Activated naive CD4-positive, alpha-beta T cell treated with Interleukin-2 at 50 U/mL for 16 hours (primary cell): ENCODE results near the gene TRABD2A.

Experiments used
- DNase-seq: peaks from one replicate; pipeline ENCODE4 v3.0.0-alpha.2; 2020

Gene TRABD2A

DNA sequence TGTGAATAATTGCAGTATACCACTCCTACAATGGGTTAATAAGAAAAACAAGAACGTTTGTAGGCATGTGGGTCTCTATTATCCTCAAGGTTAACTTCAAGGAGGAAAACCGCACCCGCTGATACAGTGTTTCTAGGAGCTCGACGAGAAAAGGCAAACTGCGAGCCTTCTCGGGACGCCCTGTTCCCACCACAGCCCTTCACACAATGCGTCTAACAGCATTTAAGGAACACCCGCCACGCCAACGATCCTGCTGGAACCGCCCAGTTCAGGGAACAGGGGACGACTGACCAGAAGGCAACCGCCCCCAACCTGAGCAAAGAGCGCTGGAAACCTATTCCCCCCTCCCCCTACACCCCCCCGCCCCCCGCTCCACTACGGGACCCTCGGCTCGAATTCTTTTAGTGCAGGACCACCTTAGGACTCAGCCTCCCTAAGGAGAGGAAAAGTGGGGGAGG lies 23.9 kb upstream of the TRABD2A start:
- peak; percentile 42 for DNase-seq

DNA sequence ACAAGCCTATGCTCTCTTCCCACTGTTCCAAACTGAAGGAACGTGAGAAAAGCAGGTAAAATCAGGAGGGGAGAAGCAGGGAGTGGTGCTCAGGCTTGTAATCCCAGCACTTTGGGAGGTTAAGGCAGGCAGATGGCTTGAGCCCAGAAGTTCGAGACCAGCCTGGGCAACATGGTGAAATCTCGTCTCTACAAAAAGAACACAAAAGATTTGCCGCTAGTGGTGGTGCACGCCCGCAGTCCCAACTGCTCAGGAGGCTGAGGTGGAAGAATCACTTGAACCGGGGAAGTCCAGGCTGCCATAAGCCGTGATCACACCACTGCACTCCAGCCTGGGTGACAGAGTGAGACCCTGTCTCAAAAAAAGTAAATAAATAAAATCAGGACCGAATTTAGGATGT lies 23.3 kb upstream of the TRABD2A start:
- DNase-seq, result no peak

DNA sequence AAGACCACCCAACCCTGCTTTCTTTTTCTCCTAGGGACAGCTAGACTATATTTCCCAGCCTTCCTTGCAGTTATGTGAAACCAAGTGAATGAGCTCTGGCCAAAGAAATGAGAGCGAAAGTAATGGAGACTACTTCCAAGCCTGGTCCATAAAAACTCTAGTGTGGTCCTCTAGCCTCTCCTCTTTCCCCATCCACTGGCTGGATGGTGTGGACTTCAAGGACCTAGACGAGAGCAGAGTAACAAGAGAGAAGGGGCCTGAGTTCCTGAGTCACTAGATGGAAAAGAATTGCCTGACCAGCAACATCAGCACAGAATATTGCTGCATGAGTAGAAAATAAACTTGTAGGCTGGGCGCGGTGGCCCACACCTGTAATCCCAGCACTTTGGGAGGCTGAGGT lies 21.6 kb upstream of the TRABD2A start:
- DNase-seq, result no peak

DNA sequence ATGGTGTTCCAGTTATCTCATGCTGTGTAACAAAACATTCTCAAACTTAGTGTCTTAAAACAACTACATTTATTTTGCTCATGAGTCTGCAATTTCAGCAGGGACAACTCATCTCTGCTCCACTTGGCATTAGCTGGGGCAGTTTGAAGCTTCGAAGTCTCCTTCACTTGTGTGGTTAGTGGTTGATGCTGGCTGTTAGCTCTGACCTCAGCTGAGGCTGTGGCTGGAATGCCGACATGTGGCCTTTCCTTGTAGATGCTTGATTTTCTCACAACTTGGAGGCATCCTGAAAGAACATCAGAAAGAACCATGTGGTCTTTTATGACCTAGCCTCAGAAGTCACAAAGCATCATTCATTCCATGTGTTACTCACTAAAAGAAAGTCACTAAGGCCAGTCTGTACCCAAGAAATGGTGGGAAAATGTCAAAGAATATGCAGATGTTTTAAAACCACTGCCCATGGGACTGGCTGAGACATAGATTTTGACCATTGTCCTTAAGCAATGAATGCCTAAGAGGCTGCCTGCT lies 20.8 kb upstream of the TRABD2A start:
- DNase-seq, result no peak

DNA sequence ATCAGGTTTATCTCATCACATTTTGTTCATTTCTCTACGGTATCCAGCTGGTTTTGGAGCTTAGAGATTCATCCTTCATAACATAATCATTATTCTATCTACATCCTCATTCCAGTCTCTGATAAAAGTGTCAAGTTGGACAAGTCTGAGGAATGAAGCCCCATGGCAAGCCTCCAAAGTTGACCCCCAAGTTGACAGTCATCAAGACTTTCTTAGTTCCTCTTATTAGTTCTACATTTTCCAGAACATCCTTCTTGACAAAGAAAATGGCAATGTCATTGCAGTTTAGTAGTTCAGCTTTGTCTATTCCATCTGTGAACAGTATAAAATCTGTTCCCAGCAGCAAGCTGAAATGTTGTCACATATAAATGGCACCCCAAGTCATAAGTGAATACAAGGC lies 20.1 kb upstream of the TRABD2A start:
- DNase-seq, result no peak

DNA sequence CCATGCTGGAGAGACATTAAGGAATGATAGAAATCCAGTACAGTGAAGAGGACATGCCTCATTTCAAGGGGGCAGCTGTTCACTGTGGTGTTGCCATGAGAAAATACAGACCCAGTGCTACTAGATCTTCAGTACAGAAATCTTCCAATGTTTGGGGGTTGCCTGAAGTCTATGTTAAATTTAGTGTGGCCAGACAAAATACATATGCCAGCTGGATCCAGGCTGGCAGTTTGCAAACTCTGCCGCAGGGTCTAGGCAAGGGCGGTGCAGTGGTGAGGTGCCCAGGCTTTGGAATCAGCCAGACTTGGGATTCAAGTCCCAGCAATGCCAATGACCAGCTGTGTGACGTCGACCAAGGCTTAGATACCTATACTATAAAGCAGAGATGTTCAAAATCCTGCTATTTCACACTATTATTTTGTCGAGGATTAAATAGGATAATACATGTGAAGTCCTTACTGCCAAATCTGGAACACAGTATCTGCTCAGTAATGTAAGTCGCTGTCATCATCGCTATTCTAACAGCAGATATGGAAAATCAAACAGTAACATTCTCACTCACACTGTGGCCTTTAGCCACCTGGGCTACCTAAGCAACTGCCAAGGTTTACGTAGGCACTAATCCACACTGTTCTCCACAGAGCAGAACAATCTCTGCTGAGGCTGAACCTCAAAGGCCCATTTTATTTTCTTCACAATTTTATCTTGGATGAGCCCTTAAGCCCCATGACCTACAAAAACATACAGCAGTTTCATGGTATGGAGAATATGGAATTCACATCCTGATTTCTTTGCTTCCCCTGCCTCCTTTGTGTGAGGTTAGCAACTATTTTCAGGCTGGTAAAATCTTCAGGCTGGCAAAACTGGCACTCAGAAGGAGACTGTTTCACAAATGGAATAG lies 18.7 kb upstream of the TRABD2A start:
- no peak for DNase-seq

DNA sequence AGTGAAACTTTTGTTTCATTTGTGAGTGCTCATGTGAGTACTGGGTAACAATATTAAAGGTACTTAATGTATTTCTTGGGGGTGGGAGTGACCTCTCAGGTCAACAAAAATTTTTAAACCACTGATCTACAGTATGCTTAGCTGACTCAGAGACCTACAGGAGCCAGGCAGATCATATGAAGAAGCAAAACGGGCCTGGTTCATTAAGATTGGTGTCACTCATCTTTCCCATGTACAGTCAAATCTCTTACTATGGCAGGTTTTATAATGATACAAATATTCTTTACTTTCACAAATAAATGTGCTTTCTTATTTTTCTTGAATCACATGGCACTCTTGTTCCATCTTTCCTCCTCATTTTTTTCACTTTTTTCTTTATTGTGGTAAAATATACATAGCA lies 16.9 kb upstream of the TRABD2A start:
- no peak for DNase-seq

DNA sequence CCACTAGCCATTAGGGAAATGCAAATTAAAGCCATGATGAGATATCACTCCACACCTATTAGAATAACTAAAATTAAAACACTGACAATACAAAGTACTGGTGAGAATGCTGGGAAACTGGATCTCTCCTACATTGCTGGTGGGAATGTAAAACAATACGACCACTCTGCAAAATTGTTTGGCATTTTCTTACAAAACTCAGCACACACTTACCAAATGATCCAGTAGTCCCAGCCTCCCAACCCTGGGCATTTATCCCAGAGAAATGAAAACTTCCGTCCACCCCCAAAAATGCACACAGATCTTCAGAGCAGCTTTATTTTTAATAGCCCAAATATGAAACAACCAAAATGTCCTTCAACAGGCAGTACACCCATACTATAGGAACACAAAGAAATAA lies 15.7 kb upstream of the TRABD2A start:
- no peak for DNase-seq

DNA sequence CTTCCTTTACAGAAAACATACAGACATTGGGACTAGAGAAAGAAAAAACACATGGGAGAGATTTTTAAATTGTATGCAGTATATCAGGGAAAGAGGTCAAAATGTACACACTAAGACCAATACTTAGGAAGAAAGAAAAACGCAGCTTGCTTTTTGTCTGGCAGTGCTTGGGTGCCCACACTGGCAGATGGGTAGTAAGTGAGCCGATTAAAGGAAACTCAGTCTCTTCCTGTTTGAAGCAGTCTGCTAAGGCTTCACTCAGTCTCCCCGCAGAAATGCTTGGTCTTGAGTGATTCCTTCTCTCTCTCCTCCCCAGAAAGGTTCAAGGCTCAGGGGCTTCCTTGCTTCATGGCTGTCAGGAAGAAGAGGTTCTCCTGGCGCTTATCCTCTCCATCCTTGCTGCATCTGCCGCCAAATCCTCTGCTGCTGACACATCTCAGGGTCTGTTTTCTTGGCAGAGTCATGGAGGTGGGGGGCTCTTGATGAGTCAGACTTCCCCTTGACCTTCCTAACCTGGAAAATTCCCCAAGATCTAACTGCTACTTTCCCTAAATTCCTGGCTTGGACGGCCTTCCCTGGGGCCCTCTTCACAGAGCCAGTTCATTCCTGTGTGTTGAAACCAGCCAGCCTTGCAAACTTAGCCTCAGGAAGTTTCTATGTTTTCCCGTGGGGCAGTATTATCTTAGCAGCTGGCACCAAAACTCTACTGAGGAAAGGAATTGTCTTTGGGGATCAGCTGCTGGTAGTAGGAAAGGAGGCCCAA lies 14.1 kb upstream of the TRABD2A start:
- no peak for DNase-seq

DNA sequence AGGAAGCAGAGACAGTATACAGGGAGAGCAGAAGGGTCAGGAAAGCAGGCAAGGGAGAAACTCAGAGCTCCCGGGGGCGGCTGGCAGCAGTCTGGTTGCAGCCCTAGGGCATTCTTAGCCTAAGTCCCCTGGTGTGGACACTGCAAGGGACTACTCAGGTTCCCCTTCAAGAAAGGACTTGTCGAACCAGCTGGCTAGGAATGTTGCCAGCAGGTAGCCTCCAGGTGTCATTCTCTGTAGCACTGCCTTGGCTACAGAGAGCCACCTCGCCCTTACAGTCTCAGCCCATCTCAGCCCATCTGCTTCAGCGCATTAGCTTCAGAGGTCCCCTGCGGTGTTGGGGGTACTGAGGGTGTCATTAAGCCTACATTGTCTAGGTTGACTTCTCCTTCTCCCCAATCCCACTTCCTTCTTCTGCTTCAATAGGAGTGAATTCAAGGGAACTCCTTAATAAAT lies 13.3 kb upstream of the TRABD2A start:
- DNase-seq, result no peak

DNA sequence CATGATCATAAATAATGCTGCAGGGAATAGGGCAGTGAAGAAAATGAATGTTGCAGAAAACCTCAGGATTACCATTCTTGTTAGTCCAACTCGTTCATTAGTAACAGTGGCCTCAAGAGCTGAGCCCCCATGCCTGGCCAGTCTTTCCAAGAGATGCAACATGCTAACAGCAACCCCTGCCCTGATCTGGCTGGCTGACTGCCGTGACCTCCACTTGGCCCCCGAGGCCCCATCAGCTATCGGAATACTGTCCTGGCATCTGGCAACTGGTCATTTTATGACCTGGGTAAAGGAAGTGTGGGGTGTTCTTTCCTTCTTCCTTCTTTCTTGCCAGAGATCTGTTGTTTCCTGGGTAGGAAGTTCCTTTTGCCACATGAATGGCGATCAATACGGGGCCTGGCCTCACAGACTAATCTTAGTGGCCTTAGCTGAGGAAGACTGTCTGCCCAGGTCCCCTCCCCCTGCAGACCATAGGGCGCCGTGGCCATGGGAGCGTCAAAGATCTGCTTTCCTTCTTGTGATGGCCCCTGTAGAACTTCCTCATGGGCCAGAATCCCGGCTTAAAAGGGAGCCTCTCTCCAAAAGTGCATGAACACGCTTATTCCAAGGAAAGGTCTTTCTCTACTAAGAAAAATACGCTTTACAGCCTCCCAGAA lies 10.6 kb upstream of the TRABD2A start:
- DNase-seq, result no peak

DNA sequence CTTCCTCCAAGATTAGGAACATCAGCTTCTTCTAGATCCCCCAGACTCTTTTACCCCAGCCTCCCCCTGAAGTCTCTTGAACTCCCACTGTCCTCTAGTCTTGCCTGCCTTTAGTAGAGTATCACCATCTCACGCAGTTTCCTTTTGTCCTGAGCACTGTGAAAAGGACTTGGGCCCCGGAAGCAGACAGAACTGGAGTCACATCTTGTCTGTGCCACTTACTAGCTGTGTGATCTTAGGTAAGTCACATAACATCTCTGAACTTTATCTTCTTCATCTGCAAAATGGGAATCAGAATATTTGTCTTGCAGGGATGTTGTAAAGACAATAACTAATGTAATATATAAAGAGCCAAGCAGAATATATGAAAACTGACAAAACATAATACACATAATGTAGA lies 8.4 kb upstream of the TRABD2A start:
- DNase-seq, result no peak

DNA sequence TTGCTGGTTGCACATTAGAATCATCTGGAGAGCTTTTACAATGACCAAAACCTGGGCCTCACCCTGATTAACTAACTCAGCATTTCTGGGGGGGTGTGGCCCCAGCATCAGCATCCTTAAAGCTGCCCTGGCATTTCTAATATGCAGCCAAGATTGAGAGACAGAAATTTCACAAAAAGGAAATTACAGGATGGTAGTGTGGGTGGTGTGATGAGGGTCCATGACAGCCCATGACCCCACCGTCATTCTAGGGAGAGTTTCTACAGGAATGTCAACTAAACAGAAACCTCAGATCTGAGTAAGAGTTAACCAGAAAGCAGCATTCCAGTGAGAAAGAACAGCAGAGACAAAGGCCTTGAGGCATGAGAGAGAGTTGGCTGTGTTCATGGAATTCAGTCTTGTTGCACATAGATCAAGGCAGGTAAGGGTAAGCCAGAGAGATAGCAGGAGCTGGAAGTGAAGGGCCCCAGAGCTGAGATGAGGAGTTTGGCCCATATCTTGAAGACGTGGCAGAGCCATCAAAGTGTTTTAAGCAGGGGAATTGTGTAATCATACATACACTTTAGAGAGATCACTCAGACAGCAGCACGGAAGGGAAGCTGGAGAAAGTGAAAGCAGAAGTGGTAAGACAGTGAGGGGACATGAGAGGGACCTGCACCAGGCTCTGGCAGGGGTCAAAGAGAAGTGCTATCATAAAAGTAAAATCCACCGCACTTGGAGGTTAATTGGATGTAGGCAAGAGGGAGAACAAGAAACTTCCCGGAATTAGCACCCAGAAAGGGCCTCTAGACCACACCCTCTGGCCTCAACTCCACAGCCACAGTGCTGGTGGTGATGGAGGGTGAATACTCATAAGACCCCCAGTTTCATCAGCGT lies 7.8 kb upstream of the TRABD2A start:
- DNase-seq, result no peak

DNA sequence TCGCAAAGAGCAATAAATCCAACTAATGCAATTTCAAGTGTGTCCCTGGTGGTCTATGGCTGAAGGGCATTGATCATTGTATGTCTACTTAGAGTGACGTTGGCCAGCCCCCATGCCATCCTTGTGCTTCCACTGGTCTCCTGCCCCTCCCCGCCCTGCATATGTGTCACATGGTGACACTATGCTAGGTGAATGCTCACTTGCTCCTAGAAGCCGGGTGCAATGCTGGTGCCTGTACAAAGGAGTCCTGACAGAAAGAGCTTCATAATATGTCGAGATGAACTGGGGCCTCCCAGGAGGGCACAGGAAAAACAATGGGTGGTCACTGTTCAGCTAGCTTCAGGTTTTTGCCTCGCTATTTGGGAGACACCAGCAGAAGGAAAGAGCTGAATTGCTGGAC lies 5.9 kb upstream of the TRABD2A start:
- DNase-seq, result no peak

DNA sequence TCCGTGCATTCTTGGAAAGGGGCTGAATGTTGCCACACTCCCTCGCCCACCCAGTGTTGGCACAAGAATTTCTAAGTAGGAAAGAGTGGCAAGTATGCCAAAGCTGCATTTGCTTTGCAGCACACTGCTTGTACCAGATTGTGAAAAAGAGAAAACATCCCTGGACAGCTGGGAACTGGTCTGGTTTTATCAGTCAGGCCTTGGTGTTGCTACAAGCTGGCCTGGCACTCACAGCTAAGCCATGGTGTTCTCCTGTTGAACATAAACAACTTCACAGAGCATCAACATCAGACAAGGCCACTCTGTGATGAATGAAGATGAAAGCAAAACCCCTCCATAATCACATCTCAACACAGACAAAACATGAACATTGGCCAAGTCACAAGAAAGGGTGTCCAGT lies 4.2 kb upstream of the TRABD2A start:
- DNase-seq, result no peak

DNA sequence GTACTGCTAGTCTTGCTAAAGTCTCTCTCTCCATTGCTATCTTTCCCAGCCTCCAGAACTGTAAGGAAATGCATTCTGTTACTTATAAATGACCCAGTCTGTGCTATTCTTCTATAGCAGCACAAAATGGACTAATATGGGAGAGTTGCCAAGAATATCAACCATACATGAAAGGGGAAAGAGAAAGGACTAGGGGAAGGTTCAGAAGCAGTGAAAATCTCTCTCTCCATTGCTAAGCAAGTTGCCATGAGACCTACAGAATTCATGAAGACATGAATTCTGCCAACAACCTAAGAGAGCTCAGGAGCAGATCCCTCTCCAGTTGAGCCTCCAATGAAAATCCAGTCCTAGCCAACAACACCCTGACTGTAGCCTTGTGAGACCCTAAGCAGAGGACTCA lies 3.6 kb upstream of the TRABD2A start:
- no peak for DNase-seq

DNA sequence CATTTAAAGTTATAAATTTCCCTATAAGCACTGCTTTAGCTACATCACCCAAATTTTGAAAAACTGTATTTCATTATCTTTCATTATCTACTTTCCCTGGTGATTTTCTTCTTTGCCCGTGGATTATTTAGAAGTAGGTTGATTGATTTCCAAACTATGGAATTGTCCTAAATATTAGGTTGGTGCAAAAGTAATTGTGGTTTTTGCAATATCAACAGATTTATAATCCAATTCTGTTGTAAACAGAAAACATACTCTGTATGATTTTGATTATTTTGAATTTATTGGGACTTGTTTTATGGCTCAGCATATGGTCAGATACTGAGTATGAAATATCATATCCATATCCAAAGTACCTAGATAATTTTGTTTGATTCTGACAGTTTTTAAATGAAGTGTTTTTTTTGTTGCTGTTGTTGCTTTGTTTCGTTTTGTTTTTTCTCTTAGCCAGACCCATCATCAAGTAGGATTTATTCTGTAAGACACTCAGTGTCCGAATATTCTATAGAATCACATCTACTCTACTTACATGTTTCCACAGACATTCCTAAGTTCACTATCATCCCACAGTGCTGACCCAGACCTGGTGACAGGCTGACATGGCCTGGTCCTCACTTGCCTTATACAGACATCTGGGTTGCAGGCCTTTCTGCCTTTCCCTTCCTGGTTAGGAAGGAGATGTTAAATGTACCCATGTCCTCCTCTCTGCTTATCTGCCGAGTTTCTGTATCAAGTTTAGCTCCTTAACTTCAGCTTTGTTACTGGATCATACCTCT lies 2.1 kb upstream of the TRABD2A start:
- DNase-seq, result no peak

DNA sequence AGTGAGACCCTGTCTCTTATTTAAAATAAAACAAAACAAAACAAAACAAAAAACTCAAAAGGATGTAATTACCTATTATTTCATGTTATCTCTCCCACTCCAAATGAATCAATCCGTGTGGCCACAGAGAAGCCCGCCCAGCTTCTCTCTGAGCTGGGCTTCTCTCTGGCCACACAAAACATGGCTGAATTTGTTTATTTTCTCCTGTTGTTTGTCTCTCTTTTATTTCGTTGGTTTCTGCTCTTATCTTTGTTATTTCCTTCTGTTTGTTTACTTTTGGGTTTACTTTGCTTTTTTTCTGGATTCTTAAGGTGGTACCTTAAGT lies 1.5 kb upstream of the TRABD2A start:
- no peak for DNase-seq

DNA sequence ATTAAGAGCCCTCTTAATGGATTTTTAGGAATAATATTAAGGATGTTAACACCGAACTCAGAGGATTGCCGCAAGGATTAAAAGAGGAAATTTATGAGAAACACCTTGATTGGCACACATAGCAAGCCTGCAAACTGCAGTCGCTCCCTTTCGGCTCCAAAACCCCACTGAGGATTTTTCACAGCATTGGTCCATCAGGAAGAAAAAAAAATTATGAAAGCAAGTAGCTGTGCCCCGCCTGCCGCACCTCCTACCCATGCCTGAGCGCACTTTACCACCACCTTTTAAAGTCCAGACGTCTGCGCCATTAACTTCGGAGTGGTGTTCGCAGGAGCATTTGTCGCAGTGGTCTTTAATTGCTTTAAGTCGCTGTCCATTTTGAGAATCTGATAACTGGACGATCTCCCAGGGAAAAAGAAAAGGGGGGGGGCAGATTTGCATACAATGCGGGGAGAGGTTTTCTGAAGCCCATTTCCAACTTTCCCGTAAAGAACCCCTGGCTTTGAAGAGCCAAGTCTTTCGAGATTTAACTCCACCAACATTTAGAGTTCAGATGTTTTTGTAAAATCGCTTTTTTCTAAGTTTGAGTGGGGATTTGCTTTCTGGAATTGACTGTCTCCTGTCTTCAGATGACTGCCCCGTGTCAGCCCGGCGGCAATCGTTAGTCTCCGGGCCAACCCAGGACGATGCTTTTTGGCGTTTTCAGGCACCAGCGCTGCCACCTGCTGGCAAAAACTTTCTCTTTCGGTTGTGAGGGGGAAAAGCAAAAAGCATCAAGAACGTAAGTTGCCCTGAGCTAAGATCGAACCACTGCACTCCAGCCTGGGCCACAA lies 913 bp upstream of the TRABD2A start:
- peak; percentile 90 for DNase-seq

DNA sequence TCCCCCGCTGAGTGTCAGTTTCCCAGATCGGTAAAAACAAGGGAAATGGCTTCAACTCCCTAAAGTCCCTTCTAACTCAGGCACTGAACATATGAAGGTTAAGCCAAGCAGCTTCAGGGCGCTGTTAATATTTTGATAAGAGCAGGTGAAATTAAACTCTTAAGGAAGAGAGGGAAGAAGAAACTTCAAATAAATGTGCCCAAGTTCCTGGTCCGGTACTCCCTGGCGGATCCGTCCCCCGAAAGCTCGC lies 564 bp downstream of the TRABD2A start:
- no peak for DNase-seq
